HG02678 (cell line): ENCODE results near the gene ZNF134.

ENCODE experiments used
- ATAC-seq: cut with Tn5 transposase; IDR thresholded peaks from one replicate; pipeline ENCODE4 v1.9.1; 2021; ENCODE audit warnings: mild to moderate bottlenecking, moderate library complexity; ENCODE audit not compliant: unreplicated experiment

Gene ZNF134

GRCh38 chr19:57637379-57637778 is 23.3 kb downstream of the ZNF134 start:
- ATAC-seq = no peak

GRCh38 chr19:57641715-57642234 is 27.7 kb downstream of the ZNF134 start:
- no peak for ATAC-seq

- no peak for ATAC-seq
Observed at GRCh38 chr19:57642396-57643046, 28.5 kb downstream of the ZNF134 start.

DNA sequence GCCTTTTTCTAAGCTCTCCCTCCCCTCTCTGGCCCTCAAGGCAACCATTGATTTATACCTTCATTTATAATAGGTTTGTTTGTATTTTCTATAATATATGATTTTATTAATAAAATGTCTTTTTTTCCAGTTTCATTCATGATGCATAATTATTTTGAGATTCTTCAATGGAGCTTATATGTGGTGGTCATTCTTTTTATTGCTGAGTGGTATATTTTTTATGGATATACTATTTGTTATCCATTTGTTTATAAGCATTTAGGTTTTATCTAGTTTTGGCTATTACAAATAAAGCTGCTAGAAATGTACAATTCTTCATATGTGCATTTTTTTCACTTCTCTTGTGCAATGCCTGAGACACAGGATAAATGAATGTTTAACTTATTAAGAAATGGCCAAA is 29.7 kb downstream of the ZNF134 start:
- ATAC-seq = no peak

DNA sequence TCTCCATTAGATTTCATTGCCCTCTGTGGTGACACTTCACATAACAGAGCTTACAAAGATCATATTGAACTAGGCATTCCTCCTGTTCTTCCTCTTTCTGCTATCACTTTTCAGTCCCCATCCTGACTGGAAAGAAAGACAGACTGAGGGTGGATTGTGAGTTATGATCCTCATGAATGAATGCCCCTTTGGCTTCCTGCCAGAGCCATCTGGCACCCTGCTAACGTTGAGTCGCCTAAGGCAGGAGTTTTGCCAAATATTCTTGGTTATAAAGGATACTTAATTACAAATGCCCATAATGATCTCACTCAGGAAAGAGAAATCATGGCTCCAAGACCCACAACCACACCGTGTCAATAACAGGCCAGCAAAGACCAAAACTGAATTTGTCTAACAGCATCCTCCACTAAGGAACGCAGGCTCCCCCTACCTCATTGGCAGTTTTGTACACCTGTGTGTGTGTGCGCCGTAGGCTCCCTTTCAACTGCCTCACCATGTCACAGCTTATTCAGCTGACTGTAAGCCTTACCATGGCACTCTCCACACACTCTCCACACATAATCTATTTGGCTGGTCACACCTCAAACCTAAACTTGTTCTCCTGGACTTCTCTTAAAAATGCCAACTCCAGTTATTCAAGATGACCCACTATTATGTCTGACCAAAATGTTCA is 34.4 kb downstream of the ZNF134 start:
- no peak for ATAC-seq

- no peak for ATAC-seq
Observed at GRCh38 chr19:57651654-57651996, 37.6 kb downstream of the ZNF134 start.

GRCh38 chr19:57653689-57654088 is 39.6 kb downstream of the ZNF134 start:
- ATAC-seq = no peak

GRCh38 chr19:57655443-57655842 is 41.4 kb downstream of the ZNF134 start:
- no peak for ATAC-seq

- ATAC-seq = no peak
Observed at GRCh38 chr19:57656346-57656745, 42.3 kb downstream of the ZNF134 start.

- ATAC-seq = no peak
Observed at GRCh38 chr19:57664269-57665127, 50.5 kb downstream of the ZNF134 start.

GRCh38 chr19:57665261-57665806 is 51.3 kb downstream of the ZNF134 start:
- ATAC-seq = no peak

DNA sequence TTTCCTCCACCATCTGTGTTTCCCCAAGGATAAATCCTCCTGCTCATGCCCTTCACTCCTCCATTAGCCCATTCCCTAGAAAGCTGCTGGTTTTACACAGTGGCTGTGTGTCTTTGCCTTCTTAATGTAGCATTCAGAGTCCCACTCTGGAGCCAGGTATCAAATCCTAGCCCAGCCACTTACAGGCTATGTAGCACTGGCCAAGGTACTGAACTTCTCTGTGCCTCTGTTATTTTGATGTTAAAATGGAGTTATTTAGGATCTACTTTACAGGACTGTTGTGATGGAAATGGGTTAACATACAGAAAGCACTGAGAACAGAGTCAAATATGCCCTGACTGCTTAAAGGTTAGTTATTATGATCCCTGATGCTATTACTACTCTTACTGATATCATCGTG is 53.2 kb downstream of the ZNF134 start:
- no peak for ATAC-seq

- ATAC-seq = no peak
Observed at GRCh38 chr19:57668635-57669034, 54.6 kb downstream of the ZNF134 start, which contains the start of gene ZSCAN4. ZSCAN4 (plus strand) TSS chr19:57668935; CDS start chr19:57676146, 7,211 bp downstream.

GRCh38 chr19:57671124-57671895 is 57.3 kb downstream of the ZNF134 start:
- ATAC-seq = no peak

DNA sequence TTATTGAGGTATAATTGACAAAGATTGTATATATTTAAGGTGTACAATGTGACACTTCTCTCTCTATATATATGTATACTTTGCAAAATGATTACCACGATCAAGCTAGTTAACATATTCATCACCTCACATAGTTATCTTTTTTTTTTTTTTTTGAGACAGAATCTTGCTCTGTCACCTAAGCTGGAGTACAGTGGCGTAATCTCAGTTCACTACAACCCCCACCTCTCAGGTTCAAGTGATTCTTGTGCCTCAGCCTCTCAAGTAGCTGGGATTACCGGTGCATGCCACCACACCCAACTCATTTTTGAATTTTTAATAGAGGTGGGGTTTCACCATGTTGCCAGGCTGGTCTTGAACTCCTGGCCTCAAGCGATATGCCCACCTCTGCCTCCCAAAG is 58.4 kb downstream of the ZNF134 start:
- ATAC-seq = no peak
